Measurements from ENCODE around the gene PLA2G2F.

The PLA2G2F gene

GRCh38 chr1:20191266-20191825, 52.2 kb downstream of the PLA2G2F start:
- Histone ChIP-seq H3K4me1 (ENCODE audit: control insufficient read depth in 1 of 2, insufficient read depth in 1 of 2, low read depth in 1 of 2, low read length in 1 of 2) (no peaks in the 10 kb centered on the region), H3K27me3 (peaks cover 81% of the 10 kb centered on the region), H3K9me3 (no peaks in the 10 kb centered on the region), H3K4me3 (ENCODE audit: low read depth in 1 of 2, low read length in 1 of 2) (no peak overlapping the region), H3K27ac (no peak overlapping the region), H3K36me3 (no peaks in the 10 kb centered on the region)
- TF ChIP-seq CTCF (IDR thresholded peaks at IDR 0.05): no peak

- H3K27me3 ChIP-seq: peaks cover 72% of the 10 kb centered on the region
- no peaks in the 10 kb centered on the region for H3K4me1 ChIP-seq (ENCODE audit: control insufficient read depth in 1 of 2, insufficient read depth in 1 of 2, low read depth in 1 of 2, low read length in 1 of 2)
- H3K27ac ChIP-seq: no peak overlapping the region
- H3K9me3 ChIP-seq: no peaks in the 10 kb centered on the region
- no peak for TF ChIP-seq CTCF (IDR thresholded peaks at IDR 0.05)
- no peaks in the 10 kb centered on the region for H3K36me3 ChIP-seq
- H3K4me3 ChIP-seq (ENCODE audit: low read depth in 1 of 2, low read length in 1 of 2): no peak overlapping the region
Measured at GRCh38 chr1:20192364-20192763, 53.2 kb downstream of the PLA2G2F start.

- H3K27me3 ChIP-seq: peaks cover 72% of the 10 kb centered on the region
- no peaks in the 10 kb centered on the region for H3K4me1 ChIP-seq (ENCODE audit: control insufficient read depth in 1 of 2, insufficient read depth in 1 of 2, low read depth in 1 of 2, low read length in 1 of 2)
- no peaks in the 10 kb centered on the region for H3K9me3 ChIP-seq
- no peaks in the 10 kb centered on the region for H3K36me3 ChIP-seq
- no peak overlapping the region for H3K4me3 ChIP-seq (ENCODE audit: low read depth in 1 of 2, low read length in 1 of 2)
- no peak for TF ChIP-seq CTCF (IDR thresholded peaks at IDR 0.05)
- H3K27ac ChIP-seq: no peak overlapping the region
Measured at GRCh38 chr1:20192871-20193411, 53.8 kb downstream of the PLA2G2F start.

GRCh38 chr1:20194224-20194623, 55.1 kb downstream of the PLA2G2F start:
- no peak overlapping the region for H3K27ac ChIP-seq
- no peak overlapping the region for H3K4me3 ChIP-seq (ENCODE audit: low read depth in 1 of 2, low read length in 1 of 2)
- H3K9me3 ChIP-seq: no peaks in the 10 kb centered on the region
- peaks cover 71% of the 10 kb centered on the region for H3K27me3 ChIP-seq
- TF ChIP-seq CTCF (IDR thresholded peaks at IDR 0.05): no peak
- H3K4me1 ChIP-seq (ENCODE audit: control insufficient read depth in 1 of 2, insufficient read depth in 1 of 2, low read depth in 1 of 2, low read length in 1 of 2): no peaks in the 10 kb centered on the region
- no peaks in the 10 kb centered on the region for H3K36me3 ChIP-seq

- H3K9me3 ChIP-seq: no peaks in the 10 kb centered on the region
- no peaks in the 10 kb centered on the region for H3K4me1 ChIP-seq (ENCODE audit: control insufficient read depth in 1 of 2, insufficient read depth in 1 of 2, low read depth in 1 of 2, low read length in 1 of 2)
- H3K27me3 ChIP-seq: peaks cover 71% of the 10 kb centered on the region
- no peak overlapping the region for H3K4me3 ChIP-seq (ENCODE audit: low read depth in 1 of 2, low read length in 1 of 2)
- no peak for TF ChIP-seq CTCF (IDR thresholded peaks at IDR 0.05)
- H3K27ac ChIP-seq: no peak overlapping the region
- H3K36me3 ChIP-seq: no peaks in the 10 kb centered on the region
Measured at GRCh38 chr1:20194757-20195461, 55.8 kb downstream of the PLA2G2F start.

Data from neutrophil (primary cell).